Neural cell (in vitro differentiated cells): Measurements from ENCODE around the gene SETX. TPM values are rescaled to one million over a fixed set of nuclear protein-coding genes. Genes with fewer than 3 reads are reported as not detected.

ENCODE experiments used
- H2AFZ ChIP-seq: fragments of 200-600, 300-800 bp; sonication (generic), shearing (Covaris generic); 2 replicates; pipeline ENCODE4 v1.6.0; 2014; ENCODE audit warnings: low read depth, mild to moderate bottlenecking, antibody characterized with exemption, low read length, moderate library complexity
- H3F3A ChIP-seq: fragments of 200-600 bp; shearing (Covaris generic); 2 replicates; pipeline ENCODE4 v1.6.1; 2016; ENCODE audit warnings: mild to moderate bottlenecking, moderate library complexity, mixed read lengths, antibody characterized with exemption, low read length; ENCODE audit not compliant: insufficient read depth, poor library complexity, severe bottlenecking
- H3K27ac ChIP-seq: fragments of 200-600, 300-800 bp; sonication (generic), shearing (Covaris generic); 2 replicates; pipeline ENCODE4 v1.5.1; 2014; ENCODE audit warnings: mild to moderate bottlenecking, low read length, moderate library complexity
- H3K27me3 ChIP-seq: fragments of 300-800, 200-600 bp; sonication (generic), shearing (Covaris generic); 2 replicates; pipeline ENCODE4 v1.6.0; 2014; ENCODE audit warnings: mild to moderate bottlenecking, low read depth, low read length, moderate library complexity; ENCODE audit not compliant: insufficient read depth
- H3K36me3 ChIP-seq: fragments of 300-800, 200-600 bp; sonication (generic), shearing (Covaris generic); 2 replicates; pipeline ENCODE4 v1.5.1; 2014; ENCODE audit warnings: mild to moderate bottlenecking, antibody characterized with exemption, low read length, moderate library complexity; ENCODE audit not compliant: insufficient read depth
- H3K4me2 ChIP-seq: fragments of 300-800, 200-600 bp; sonication (generic), shearing (Covaris generic); 2 replicates; pipeline ENCODE4 v1.6.0; 2014; ENCODE audit warnings: mild to moderate bottlenecking, low read length
- H3K4me3 ChIP-seq: fragments of 300-800, 200-600 bp; sonication (generic), shearing (Covaris generic); 2 replicates; pipeline ENCODE4 v1.5.1; 2014; ENCODE audit warnings: mild to moderate bottlenecking, low read length, moderate library complexity
- H3K79me2 ChIP-seq: fragments of 200-600 bp; shearing (Covaris generic); replicated peaks from 2 replicates; pipeline ENCODE4 v1.6.0; 2014; ENCODE audit warnings: mild to moderate bottlenecking, low read length, moderate library complexity; ENCODE audit not compliant: insufficient read depth
- H3K9ac ChIP-seq: fragments of 300-800, 200-600 bp; sonication (generic), shearing (Covaris generic); 2 replicates; pipeline ENCODE4 v1.6.1; 2016; ENCODE audit warnings: mild to moderate bottlenecking, low read length, mixed read lengths
- H3K9me2 ChIP-seq: fragments of 200-600 bp; shearing (Covaris generic); 2 replicates; pipeline ENCODE4 v1.6.1; 2016; ENCODE audit warnings: mild to moderate bottlenecking, low read length, mixed read lengths; ENCODE audit not compliant: insufficient read depth
- H3K9me3 ChIP-seq: fragments of 200-600, 300-800 bp; sonication (generic), shearing (Covaris generic); 2 replicates; pipeline ENCODE4 v1.6.1; 2016; ENCODE audit warnings: mild to moderate bottlenecking, mixed run types, low read length, moderate library complexity, mixed read lengths
- H4K20me1 ChIP-seq: fragments of 200-600 bp; shearing (Covaris generic); 2 replicates; pipeline ENCODE4 v1.6.1; 2016; ENCODE audit warnings: mild to moderate bottlenecking, mixed run types; ENCODE audit not compliant: insufficient read depth
- CTCF ChIP-seq: fragments of 450-650 bp; IDR thresholded peaks from 2 replicates; pipeline ENCODE4 v1.5.1; 2014; ENCODE audit warnings: antibody characterized with exemption, mild to moderate bottlenecking, moderate library complexity; ENCODE audit not compliant: poor library complexity, severe bottlenecking
- EP300 ChIP-seq: fragments of 450-650 bp; conservative IDR thresholded peaks from 2 replicates; pipeline ENCODE4 v1.6.1; 2014; ENCODE audit warnings: antibody characterized with exemption, mild to moderate bottlenecking, moderate library complexity; ENCODE audit not compliant: poor library complexity, severe bottlenecking
- EZH2 ChIP-seq: fragments of 200-600, 300-800 bp; shearing (Covaris generic), sonication (generic); IDR thresholded peaks from 2 replicates; pipeline ENCODE4 v1.6.1; 2014; ENCODE audit warnings: antibody characterized with exemption, low read length, borderline replicate concordance, mild to moderate bottlenecking; ENCODE audit not compliant: insufficient read depth, poor library complexity, severe bottlenecking
- MXI1 ChIP-seq: fragments of 450-650 bp; conservative IDR thresholded peaks from 2 replicates; pipeline ENCODE4 v1.6.1; 2014; ENCODE audit warnings: antibody characterized with exemption, mild to moderate bottlenecking; ENCODE audit not compliant: poor library complexity, severe bottlenecking
- POLR2AphosphoS5 ChIP-seq: IDR thresholded peaks from 2 replicates; pipeline ENCODE4 v1.6.1; 2012
- RAD21 ChIP-seq: fragments of 450-650 bp; conservative IDR thresholded peaks from 2 replicates; pipeline ENCODE4 v1.6.1; 2014; ENCODE audit warnings: antibody characterized with exemption, mild to moderate bottlenecking, moderate library complexity
- REST ChIP-seq: IDR thresholded peaks from 2 replicates; pipeline ENCODE4 v1.6.1; 2012; ENCODE audit warnings: borderline replicate concordance
- SMC3 ChIP-seq: fragments of 450-650 bp; conservative IDR thresholded peaks from 2 replicates; pipeline ENCODE4 v1.6.1; 2014; ENCODE audit warnings: antibody characterized with exemption, mild to moderate bottlenecking, moderate library complexity; ENCODE audit not compliant: poor library complexity
- TAF1 ChIP-seq: IDR thresholded peaks from 2 replicates; pipeline ENCODE4 v1.6.1; 2012; ENCODE audit warnings: low read depth
- polyA plus RNA-seq: library from polyadenylated mRNA; depleted of rRNA; stranded (reverse); fragments of >200 nt; gene quantifications from 2 replicates; pipeline ENCODE4 v1.2.3, GENCODE V29; 2014

SETX gene
- polyA plus RNA-seq, 1 donor from 2014 or later, result 32.0 TPM

GRCh38 chr9:132240841-132241482, 113.8 kb downstream of the SETX start:
- no peaks in the 10 kb centered on the region for H3K9me2 ChIP-seq
- no peak overlapping the region for H3K27ac ChIP-seq
- H2AFZ ChIP-seq, result no peak overlapping the region
- peak overlapping the region; percentile 66 for H3K4me3 ChIP-seq
- TF ChIP-seq MXI1, result no peak
- no peak for TF ChIP-seq SMC3
- no peak for TF ChIP-seq REST
- TF ChIP-seq POLR2AphosphoS5, result no peak
- no peak for TF ChIP-seq TAF1
- no peak for TF ChIP-seq CTCF
- no peak for TF ChIP-seq RAD21
- TF ChIP-seq EP300, result no peak
- no peak for TF ChIP-seq EZH2
- H3K27me3 ChIP-seq, result peaks cover 38% of the 10 kb centered on the region
- H3K79me2 ChIP-seq, result no peaks in the 10 kb centered on the region
- no peaks in the 10 kb centered on the region for H3K36me3 ChIP-seq
- H3K9ac ChIP-seq, result no peak overlapping the region
- H3K9me3 ChIP-seq, result no peaks in the 10 kb centered on the region
- H3K4me2 ChIP-seq, result no peak overlapping the region
- H4K20me1 ChIP-seq, result no peaks in the 10 kb centered on the region
- H3F3A ChIP-seq, result no peaks in the 10 kb centered on the region

GRCh38 chr9:132239999-132240840, 114.6 kb downstream of the SETX start:
- no peak overlapping the region for H3K9ac ChIP-seq
- no peak overlapping the region for H2AFZ ChIP-seq
- H3K9me3 ChIP-seq, result no peaks in the 10 kb centered on the region
- H3K4me2 ChIP-seq, result no peak overlapping the region
- no peaks in the 10 kb centered on the region for H3K9me2 ChIP-seq
- no peaks in the 10 kb centered on the region for H4K20me1 ChIP-seq
- H3K4me3 ChIP-seq, result no peak overlapping the region
- H3K79me2 ChIP-seq, result no peaks in the 10 kb centered on the region
- TF ChIP-seq RAD21 (no peak), MXI1 (no peak), TAF1 (no peak), POLR2AphosphoS5 (no peak), CTCF (no peak), SMC3 (no peak), EZH2 (no peak), REST (no peak), EP300 (no peak)
- H3K27ac ChIP-seq, result no peak overlapping the region
- H3F3A ChIP-seq, result no peaks in the 10 kb centered on the region
- H3K27me3 ChIP-seq, result peaks cover 38% of the 10 kb centered on the region
- no peaks in the 10 kb centered on the region for H3K36me3 ChIP-seq
